Measurements from ENCODE around the gene SWI5.

The SWI5 gene

GRCh38 chr9:128285033-128285784 lies 9.1 kb downstream of the SWI5 start:
- no peaks in the 10 kb centered on the region for H3K9me3 Mint-ChIP-seq (ENCODE audit: low read depth)
- no peak overlapping the region for H3K4me3 Mint-ChIP-seq
- no peak overlapping the region for H3K27ac Mint-ChIP-seq
- no peaks in the 10 kb centered on the region for H3K27me3 Mint-ChIP-seq
- peaks cover under 1% of the 10 kb centered on the region for H3K4me1 Mint-ChIP-seq (ENCODE audit: low read depth)
- peaks cover 7% of the 10 kb centered on the region for H3K36me3 Mint-ChIP-seq

- no peak overlapping the region for H3K27ac Mint-ChIP-seq
- no peaks in the 10 kb centered on the region for H3K9me3 Mint-ChIP-seq (ENCODE audit: low read depth)
- no peaks in the 10 kb centered on the region for H3K4me1 Mint-ChIP-seq (ENCODE audit: low read depth)
- H3K36me3 Mint-ChIP-seq = peaks cover 5% of the 10 kb centered on the region
- no peak overlapping the region for H3K4me3 Mint-ChIP-seq
- H3K27me3 Mint-ChIP-seq = no peaks in the 10 kb centered on the region
Observed at GRCh38 chr9:128286440-128286839, 10.4 kb downstream of the SWI5 start.

DNA sequence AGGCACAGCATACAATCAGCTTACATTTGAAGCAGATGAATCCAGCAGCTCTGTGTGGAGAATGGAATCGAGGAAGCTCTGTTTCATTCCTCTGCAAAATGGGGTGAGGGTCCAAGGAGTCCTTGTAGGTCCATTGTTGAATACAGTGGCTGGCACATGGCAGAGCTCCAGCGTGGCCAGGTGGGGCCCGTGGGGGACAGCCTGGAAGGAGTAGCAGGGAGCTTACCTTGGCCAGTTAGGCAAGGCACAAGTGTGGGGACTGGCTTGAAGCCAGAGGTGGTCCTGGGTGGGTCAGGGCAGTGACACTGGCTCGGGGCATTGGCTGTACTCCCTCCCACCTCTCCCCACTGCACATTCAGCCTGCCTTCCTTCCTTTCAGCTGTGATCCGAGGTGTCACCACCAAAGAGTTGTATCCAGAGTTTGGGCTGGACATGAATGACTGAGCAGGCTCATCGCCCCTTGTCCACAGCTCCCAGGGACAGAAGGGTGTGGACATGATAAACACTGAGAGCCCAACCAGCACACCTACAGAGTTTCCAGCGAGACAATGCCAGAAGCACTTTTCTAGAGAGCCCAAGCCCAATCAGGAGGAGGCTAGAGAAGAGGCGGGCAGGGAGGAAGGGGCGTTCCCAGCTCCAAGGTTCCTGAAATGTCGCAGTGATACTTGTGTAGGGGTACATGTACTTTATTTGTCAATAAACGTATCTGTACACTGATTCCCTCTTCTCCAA lies 12.4 kb downstream of the SWI5 start:
- no peak overlapping the region for H3K4me3 Mint-ChIP-seq
- no peak overlapping the region for H3K27ac Mint-ChIP-seq
- H3K27me3 Mint-ChIP-seq = no peaks in the 10 kb centered on the region
- H3K36me3 Mint-ChIP-seq = peaks cover 6% of the 10 kb centered on the region
- no peaks in the 10 kb centered on the region for H3K9me3 Mint-ChIP-seq (ENCODE audit: low read depth)
- H3K4me1 Mint-ChIP-seq (ENCODE audit: low read depth) = no peaks in the 10 kb centered on the region

- peaks cover 8% of the 10 kb centered on the region for H3K36me3 Mint-ChIP-seq
- no peaks in the 10 kb centered on the region for H3K4me1 Mint-ChIP-seq (ENCODE audit: low read depth)
Observed at GRCh38 chr9:128292009-128292408, 15.9 kb downstream of the SWI5 start.

GRCh38 chr9:128293091-128293490 lies 17.0 kb downstream of the SWI5 start:
- Mint-ChIP-seq H3K36me3 (peaks cover 4% of the 10 kb centered on the region), H3K9me3 (ENCODE audit: low read depth) (no peaks in the 10 kb centered on the region), H3K4me1 (ENCODE audit: low read depth) (no peaks in the 10 kb centered on the region), H3K4me3 (no peak overlapping the region), H3K27me3 (no peaks in the 10 kb centered on the region), H3K27ac (no peak overlapping the region)

More at GRCh38 chr9:128292009-128292408, 15.9 kb downstream of the SWI5 start:
- Mint-ChIP-seq H3K9me3 (ENCODE audit: low read depth) (no peaks in the 10 kb centered on the region), H3K27me3 (no peaks in the 10 kb centered on the region), H3K4me3 (no peak overlapping the region), H3K27ac (no peak overlapping the region)

DNA sequence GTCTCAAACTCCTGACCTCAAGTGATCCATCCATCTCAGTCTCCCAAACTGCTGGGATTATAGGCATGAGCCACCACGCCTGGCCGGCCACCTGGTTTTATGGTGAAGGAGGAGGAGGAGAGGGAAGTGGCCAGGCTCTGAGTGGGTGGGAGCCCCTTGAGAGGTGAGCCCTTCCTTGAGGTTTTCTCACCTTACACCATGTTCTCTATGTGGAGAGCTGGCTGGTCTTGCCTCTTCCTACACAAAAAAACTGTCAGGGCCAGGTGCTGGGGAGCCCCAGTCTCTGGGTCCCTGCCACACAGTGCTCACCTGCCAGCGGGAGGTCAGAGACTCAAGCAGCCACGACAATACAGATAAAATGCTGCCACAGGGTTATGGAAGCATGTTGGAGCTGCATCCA lies 18.1 kb downstream of the SWI5 start:
- Mint-ChIP-seq H3K4me1 (ENCODE audit: low read depth) (no peaks in the 10 kb centered on the region), H3K36me3 (peaks cover 4% of the 10 kb centered on the region), H3K4me3 (no peak overlapping the region), H3K27me3 (no peaks in the 10 kb centered on the region), H3K9me3 (ENCODE audit: low read depth) (no peaks in the 10 kb centered on the region), H3K27ac (no peak overlapping the region)

DNA sequence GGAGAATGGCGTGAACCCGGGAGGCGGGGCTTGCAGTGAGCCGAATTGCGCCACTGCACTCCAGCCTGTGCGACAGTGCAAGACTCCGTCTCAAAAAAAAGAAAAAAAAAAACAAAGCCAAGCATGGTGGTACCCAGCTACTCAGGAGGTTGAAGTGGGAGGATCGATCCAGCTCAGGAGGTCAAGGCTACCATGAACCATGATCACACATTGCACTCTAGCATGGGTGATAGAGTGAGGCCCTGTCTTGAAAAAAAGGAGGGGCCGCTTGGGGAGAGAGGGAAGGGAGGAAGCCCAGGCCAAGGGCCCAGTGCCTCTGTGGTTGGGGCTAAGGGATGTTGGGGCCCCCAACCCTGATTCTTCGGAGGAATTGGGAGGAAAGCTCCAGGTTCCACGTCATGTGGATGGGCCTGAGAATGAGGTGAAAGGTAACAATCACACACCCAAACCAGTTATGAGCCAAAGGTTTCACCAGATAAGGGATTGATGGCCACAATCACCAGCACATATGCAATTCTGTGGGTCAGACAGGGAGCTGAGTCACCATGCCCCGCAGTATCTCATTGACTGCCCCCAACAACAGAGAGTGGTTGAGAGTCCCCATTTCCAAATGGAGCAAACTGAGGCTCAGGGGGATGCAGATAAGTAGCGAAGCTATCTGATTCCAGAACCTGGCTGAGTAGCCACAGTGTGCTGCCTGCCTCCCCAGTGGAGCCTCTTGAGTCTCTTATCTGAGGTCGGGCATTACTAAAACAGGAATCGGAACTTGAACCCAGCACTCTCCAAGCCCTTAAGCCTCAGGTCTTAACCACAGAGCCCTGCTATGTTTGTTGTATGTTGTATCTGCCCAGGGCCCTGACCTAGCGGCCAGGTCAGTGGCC lies 20.5 kb downstream of the SWI5 start:
- Mint-ChIP-seq H3K4me1 (ENCODE audit: low read depth) (no peaks in the 10 kb centered on the region), H3K9me3 (ENCODE audit: low read depth) (no peaks in the 10 kb centered on the region), H3K27ac (no peak overlapping the region), H3K27me3 (no peaks in the 10 kb centered on the region), H3K36me3 (peaks cover 4% of the 10 kb centered on the region), H3K4me3 (no peak overlapping the region)

DNA sequence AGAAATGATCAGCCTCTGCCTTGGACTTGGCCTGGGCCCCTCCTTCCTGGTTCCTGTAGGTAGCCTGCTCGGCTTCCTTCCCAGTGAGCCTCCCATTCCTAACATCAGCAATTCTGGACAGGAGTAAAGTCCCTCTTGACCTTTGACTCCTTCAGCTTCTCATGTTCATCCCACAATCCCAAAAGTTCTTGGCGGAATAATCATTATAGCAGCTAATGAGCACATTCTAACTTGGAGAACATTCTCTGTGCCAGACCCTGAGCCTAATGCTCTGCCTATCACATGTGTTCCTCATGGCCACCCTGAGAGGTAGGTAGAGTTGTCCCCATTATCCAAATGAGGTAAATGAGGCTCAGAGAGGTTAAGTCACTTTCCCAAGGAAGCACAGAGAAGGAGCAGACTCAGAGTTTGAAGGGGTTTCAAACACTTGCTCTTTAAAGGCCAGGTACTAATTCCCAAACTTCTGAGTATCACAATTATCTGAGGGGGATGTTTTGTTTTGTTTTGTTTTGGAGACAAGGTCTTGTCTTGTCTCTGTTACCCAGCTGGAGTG lies 21.2 kb downstream of the SWI5 start:
- Mint-ChIP-seq H3K27me3 (no peaks in the 10 kb centered on the region), H3K27ac (no peak overlapping the region), H3K36me3 (peaks cover 4% of the 10 kb centered on the region), H3K9me3 (ENCODE audit: low read depth) (no peaks in the 10 kb centered on the region), H3K4me1 (ENCODE audit: low read depth) (no peaks in the 10 kb centered on the region), H3K4me3 (no peak overlapping the region)

DNA sequence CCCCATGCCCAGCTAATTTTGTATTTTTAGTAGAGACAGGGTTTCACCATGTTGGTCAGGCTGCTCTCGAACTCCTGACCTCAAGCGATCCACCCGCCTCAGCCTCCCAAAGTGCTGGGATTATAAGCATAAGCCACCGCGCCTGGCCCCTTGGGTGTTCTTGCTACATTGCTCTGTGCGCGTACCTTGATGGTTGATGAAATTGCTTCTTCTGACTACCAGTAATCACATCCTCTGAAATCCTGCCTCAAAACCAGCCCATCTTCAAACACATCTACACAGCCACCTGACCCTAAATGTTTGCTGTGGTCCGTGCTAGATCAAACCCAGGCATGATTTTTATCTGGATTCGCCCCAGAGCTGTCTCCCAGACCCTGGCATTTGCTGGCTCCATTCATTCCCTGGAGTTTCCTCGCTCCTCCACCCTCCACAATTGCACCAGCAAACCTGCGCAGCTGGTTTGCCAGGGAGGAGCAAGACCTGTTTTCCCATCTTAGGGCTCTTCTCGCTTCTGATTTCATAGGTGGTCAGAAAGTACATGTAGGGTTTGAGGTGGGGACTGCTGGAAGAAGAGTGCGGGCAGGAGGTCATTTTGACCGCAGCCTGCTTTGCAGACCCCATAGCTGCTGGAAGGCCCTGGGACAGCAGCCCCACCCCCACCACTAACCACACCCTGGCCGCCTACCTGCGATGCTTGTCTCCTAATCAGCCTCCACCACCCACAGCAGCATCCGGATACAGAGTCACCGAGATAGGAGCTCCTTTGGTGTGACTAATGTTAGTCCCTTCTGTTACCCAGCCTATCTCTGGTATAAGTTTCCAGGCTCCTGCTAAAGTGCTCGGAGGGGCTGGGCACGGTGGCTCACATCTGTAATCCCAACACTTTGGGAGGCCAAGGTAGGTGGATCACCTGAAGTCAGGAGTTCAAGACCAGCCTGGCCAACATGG lies 22.7 kb downstream of the SWI5 start:
- H3K9me3 Mint-ChIP-seq (ENCODE audit: low read depth) = no peaks in the 10 kb centered on the region
- no peaks in the 10 kb centered on the region for H3K27me3 Mint-ChIP-seq
- H3K4me3 Mint-ChIP-seq = no peak overlapping the region
- H3K27ac Mint-ChIP-seq = no peak overlapping the region
- peaks cover 2% of the 10 kb centered on the region for H3K36me3 Mint-ChIP-seq
- H3K4me1 Mint-ChIP-seq (ENCODE audit: low read depth) = no peaks in the 10 kb centered on the region

DNA sequence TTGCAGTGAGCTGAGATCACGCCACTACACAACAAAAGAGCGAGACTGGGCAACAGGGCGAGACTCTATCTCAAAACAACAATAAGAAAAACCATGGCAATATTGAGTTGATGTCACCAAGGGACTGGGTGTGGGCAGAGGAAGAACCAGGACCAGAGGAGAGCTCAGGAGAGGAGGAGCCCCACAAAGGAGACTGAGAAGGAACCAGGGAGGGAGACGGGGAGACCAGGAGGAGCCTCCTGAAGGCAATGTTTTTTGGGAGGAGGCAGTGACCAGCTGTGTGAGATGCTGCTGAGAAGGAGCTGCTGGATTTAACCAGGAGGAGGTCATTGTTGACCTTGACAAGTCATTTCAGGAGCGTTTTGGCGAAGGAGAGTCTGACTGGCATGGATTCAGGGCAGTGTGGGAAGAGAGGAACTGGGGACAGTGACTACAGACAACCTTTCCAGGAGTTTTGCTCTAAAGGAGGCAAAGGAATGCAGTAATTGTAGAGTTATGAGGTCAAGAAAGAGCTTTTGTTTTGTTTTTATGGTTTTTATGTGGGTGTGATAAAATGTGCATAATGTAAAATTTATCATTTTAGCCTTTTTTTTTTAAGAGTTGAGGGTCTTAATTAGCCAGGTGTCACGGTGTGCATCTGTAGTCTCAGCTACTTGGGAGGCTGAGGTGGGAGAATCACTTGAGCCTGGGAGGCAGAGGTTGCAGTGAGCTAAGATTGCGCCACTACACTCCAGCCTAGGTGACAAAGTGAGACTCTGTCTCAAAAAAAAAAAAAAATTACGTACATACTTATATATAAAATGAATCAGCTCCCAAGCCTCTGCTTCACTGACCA lies 28.3 kb downstream of the SWI5 start:
- H3K9me3 Mint-ChIP-seq (ENCODE audit: low read depth) = no peaks in the 10 kb centered on the region
- no peaks in the 10 kb centered on the region for H3K27me3 Mint-ChIP-seq
- peaks cover 2% of the 10 kb centered on the region for H3K36me3 Mint-ChIP-seq
- no peak overlapping the region for H3K27ac Mint-ChIP-seq
- H3K4me1 Mint-ChIP-seq (ENCODE audit: low read depth) = no peaks in the 10 kb centered on the region
- no peak overlapping the region for H3K4me3 Mint-ChIP-seq

GRCh38 chr9:128304971-128305288 lies 28.9 kb downstream of the SWI5 start:
- no peak overlapping the region for H3K4me3 Mint-ChIP-seq
- no peaks in the 10 kb centered on the region for H3K27me3 Mint-ChIP-seq
- peaks cover 2% of the 10 kb centered on the region for H3K36me3 Mint-ChIP-seq
- H3K27ac Mint-ChIP-seq = no peak overlapping the region
- no peaks in the 10 kb centered on the region for H3K9me3 Mint-ChIP-seq (ENCODE audit: low read depth)
- H3K4me1 Mint-ChIP-seq (ENCODE audit: low read depth) = no peaks in the 10 kb centered on the region

GRCh38 chr9:128309551-128309950 lies 33.5 kb downstream of the SWI5 start:
- Mint-ChIP-seq H3K4me1 (ENCODE audit: low read depth) (no peaks in the 10 kb centered on the region), H3K36me3 (peaks cover 2% of the 10 kb centered on the region), H3K27ac (no peak overlapping the region), H3K9me3 (ENCODE audit: low read depth) (no peaks in the 10 kb centered on the region), H3K27me3 (no peaks in the 10 kb centered on the region), H3K4me3 (no peak overlapping the region)

- Mint-ChIP-seq H3K4me3 (no peak overlapping the region), H3K36me3 (peaks cover 2% of the 10 kb centered on the region), H3K27ac (no peak overlapping the region), H3K4me1 (ENCODE audit: low read depth) (no peaks in the 10 kb centered on the region), H3K27me3 (no peaks in the 10 kb centered on the region), H3K9me3 (ENCODE audit: low read depth) (no peaks in the 10 kb centered on the region)
Observed at GRCh38 chr9:128310461-128310860, 34.4 kb downstream of the SWI5 start.

Measured in activated naive CD8-positive, alpha-beta T cell (primary cell).